ENCODE measurements around the gene FRK. TPM values are rescaled to one million over a fixed set of nuclear protein-coding genes. Genes with fewer than 3 reads are reported as not detected.
A peak's percentile ranks its signal among the peaks of the same experiment; 100 is the strongest.

Gene FRK
- total RNA-seq, 1 donor from 2014 or later = 8.4 TPM

- no peak for DNase-seq (ENCODE audit: low spot score in 2 of 2)
- Histone ChIP-seq H3K27me3 (no peaks in the 10 kb centered on the region), H3K4me1 (no peaks in the 10 kb centered on the region), H3K36me3 (no peaks in the 10 kb centered on the region), H3K4me3 (no peak overlapping the region), H3K9me3 (no peaks in the 10 kb centered on the region), H3K27ac (no peak overlapping the region)
- TF ChIP-seq CTCF (IDR thresholded peaks at IDR 0.05) = no peak
- intact Hi-C loops (cut with DNase I) = no loop called here
Measured at GRCh38 chr6:115977220-115977619, 83.5 kb downstream of the FRK start.

GRCh38 chr6:115976321-115976870 is 84.3 kb downstream of the FRK start:
- no peak for DNase-seq (ENCODE audit: low spot score in 2 of 2)
- H3K4me1 ChIP-seq = peaks cover 0 to 3% of the 10 kb centered on the region in 2 donors
- no peaks in the 10 kb centered on the region for H3K36me3 ChIP-seq
- intact Hi-C loops (cut with DNase I) = no loop called here
- no peaks in the 10 kb centered on the region for H3K27me3 ChIP-seq
- H3K27ac ChIP-seq = no peak overlapping the region
- TF ChIP-seq CTCF (IDR thresholded peaks at IDR 0.05) = no peak
- no peak overlapping the region for H3K4me3 ChIP-seq
- no peaks in the 10 kb centered on the region for H3K9me3 ChIP-seq

GRCh38 chr6:115972679-115973078 is 88.0 kb downstream of the FRK start:
- H3K36me3 ChIP-seq = peaks cover 0 to under 1% of the 10 kb centered on the region in 2 donors
- no peak for DNase-seq (ENCODE audit: low spot score in 2 of 2)
- H3K4me1 ChIP-seq = peaks cover 0 to 6% of the 10 kb centered on the region in 2 donors
- no peaks in the 10 kb centered on the region for H3K27me3 ChIP-seq
- no peak overlapping the region for H3K4me3 ChIP-seq
- intact Hi-C loops (cut with DNase I) = no loop called here
- no peak for TF ChIP-seq CTCF (IDR thresholded peaks at IDR 0.05)
- no peaks in the 10 kb centered on the region for H3K9me3 ChIP-seq
- no peak overlapping the region for H3K27ac ChIP-seq

GRCh38 chr6:115971785-115972184 is 88.9 kb downstream of the FRK start:
- intact Hi-C loops (cut with DNase I) = no loop called here
- Histone ChIP-seq H3K36me3 (peaks cover 0 to 7% of the 10 kb centered on the region in 2 donors), H3K9me3 (no peaks in the 10 kb centered on the region), H3K4me1 (peaks cover 0 to 6% of the 10 kb centered on the region in 2 donors), H3K4me3 (no peak overlapping the region), H3K27me3 (no peaks in the 10 kb centered on the region), H3K27ac (peak overlapping the region in 1 of 2 donors; percentile 5)
- no peak for DNase-seq (ENCODE audit: low spot score in 2 of 2)
- TF ChIP-seq CTCF (IDR thresholded peaks at IDR 0.05) = no peak

- no peaks in the 10 kb centered on the region for H3K9me3 ChIP-seq
- intact Hi-C loops (cut with DNase I) = no loop called here
- H3K27ac ChIP-seq = peak overlapping the region in 1 of 2 donors; percentile 37
- no peak for TF ChIP-seq CTCF (IDR thresholded peaks at IDR 0.05)
- no peak overlapping the region for H3K4me3 ChIP-seq
- DNase-seq (ENCODE audit: low spot score in 2 of 2) = no peak
- H3K27me3 ChIP-seq = no peaks in the 10 kb centered on the region
- peaks cover 0 to 16% of the 10 kb centered on the region in 2 donors for H3K36me3 ChIP-seq
- peaks cover 0 to 6% of the 10 kb centered on the region in 2 donors for H3K4me1 ChIP-seq
Measured at GRCh38 chr6:115969930-115970273, 90.8 kb downstream of the FRK start.
